Endothelial cell (in vitro differentiated cells): ENCODE results near the gene SLC34A1. TPM values are rescaled to one million over a fixed set of nuclear protein-coding genes. Genes with fewer than 3 reads are reported as not detected.

ENCODE experiments used
- DNase-seq: peaks from one replicate; pipeline ENCODE4 v3.0.0; 2021; ENCODE audit warnings: low spot score
- H3K27ac Mint-ChIP-seq: one replicate; pipeline ENCODE4 v1.8.0; 2021; ENCODE audit warnings: mixed read lengths, inconsistent platforms; ENCODE audit not compliant: unreplicated experiment
- H3K27me3 Mint-ChIP-seq: one replicate; pipeline ENCODE4 v1.8.0; 2021; ENCODE audit warnings: mild to moderate bottlenecking, moderate library complexity, mixed read lengths, inconsistent platforms; ENCODE audit not compliant: unreplicated experiment
- H3K36me3 Mint-ChIP-seq: one replicate; pipeline ENCODE4 v1.8.0; 2021; ENCODE audit warnings: mild to moderate bottlenecking, low read depth, mixed read lengths, inconsistent platforms; ENCODE audit not compliant: unreplicated experiment
- H3K4me1 Mint-ChIP-seq: one replicate; pipeline ENCODE4 v1.8.0; 2021; ENCODE audit warnings: mild to moderate bottlenecking, mixed read lengths, inconsistent platforms; ENCODE audit not compliant: unreplicated experiment
- H3K4me3 Mint-ChIP-seq: one replicate; pipeline ENCODE4 v1.8.0; 2021; ENCODE audit warnings: mild to moderate bottlenecking, mixed read lengths, inconsistent platforms; ENCODE audit not compliant: unreplicated experiment
- H3K9me3 Mint-ChIP-seq: one replicate; pipeline ENCODE4 v1.8.0; 2021; ENCODE audit warnings: mixed read lengths, inconsistent platforms; ENCODE audit not compliant: unreplicated experiment
- total RNA-seq: library from RNA; stranded (reverse); fragmentation: NEBNext Ultra II Directional; extraction: Animal tissue kit (Norgen Biotek cat#: 25700); gene quantifications from one replicate; pipeline ENCODE4 v1.2.1, GENCODE V29; 2021; ENCODE audit not compliant: unreplicated experiment
- TF ChIP-seq, protein P1 (sequence below): fragments of 200-600 bp; sonication (generic); IDR thresholded peaks from one replicate; pipeline ENCODE4 v1.5.0; 2021; ENCODE audit warnings: antibody characterized with exemption; ENCODE audit not compliant: unreplicated experiment

SLC34A1 gene
- total RNA-seq, 1 donor from 2014 or later: not detected

DNA sequence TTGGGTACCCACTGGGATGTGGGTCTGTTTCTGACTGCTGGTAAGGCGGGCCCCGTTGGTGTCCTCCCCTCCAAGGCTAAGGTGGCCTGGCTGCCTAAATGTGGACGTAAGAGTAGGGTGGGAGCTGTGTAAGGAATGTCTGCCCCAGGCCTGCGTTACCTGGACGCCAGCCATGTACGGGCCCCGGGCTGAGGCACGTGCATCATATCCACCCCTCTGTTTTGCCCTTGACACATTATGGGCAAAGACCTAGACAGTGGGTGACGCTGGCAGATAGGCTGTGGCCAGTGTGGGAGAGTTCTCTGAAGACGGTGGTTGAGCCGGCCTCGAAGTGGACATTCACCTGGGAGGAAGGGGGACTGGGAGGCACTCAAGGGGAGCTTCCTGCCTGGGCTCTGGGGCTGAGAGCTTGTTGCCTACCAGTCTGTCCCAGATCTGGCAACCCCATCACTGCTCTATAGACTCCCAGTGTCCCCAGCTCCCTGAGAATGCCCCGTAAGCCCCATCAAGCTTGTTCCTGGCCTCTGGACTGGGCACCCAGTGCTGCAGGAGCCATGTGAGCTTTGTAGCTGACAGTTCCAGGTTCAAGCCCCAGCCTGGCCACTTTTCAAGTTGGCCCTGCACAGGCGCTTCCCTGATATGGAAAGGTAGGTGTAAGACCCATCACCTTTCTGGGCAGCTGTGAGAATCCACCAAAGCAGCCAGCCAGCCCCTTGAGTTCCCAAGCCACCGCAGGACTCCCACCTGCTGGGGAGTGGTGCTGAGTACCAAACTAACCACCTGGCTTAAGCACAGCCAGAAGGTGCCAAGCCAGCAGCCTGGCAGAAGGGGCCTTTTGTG, 59.1 kb downstream of the SLC34A1 start:
- TF ChIP-seq, protein P1, sequence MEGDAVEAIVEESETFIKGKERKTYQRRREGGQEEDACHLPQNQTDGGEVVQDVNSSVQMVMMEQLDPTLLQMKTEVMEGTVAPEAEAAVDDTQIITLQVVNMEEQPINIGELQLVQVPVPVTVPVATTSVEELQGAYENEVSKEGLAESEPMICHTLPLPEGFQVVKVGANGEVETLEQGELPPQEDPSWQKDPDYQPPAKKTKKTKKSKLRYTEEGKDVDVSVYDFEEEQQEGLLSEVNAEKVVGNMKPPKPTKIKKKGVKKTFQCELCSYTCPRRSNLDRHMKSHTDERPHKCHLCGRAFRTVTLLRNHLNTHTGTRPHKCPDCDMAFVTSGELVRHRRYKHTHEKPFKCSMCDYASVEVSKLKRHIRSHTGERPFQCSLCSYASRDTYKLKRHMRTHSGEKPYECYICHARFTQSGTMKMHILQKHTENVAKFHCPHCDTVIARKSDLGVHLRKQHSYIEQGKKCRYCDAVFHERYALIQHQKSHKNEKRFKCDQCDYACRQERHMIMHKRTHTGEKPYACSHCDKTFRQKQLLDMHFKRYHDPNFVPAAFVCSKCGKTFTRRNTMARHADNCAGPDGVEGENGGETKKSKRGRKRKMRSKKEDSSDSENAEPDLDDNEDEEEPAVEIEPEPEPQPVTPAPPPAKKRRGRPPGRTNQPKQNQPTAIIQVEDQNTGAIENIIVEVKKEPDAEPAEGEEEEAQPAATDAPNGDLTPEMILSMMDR: no peak
- no peak overlapping the region for H3K4me3 Mint-ChIP-seq
- no peaks in the 10 kb centered on the region for H3K9me3 Mint-ChIP-seq
- DNase-seq: no peak
- peaks cover 12% of the 10 kb centered on the region for H3K4me1 Mint-ChIP-seq
- no peak overlapping the region for H3K27ac Mint-ChIP-seq
- peaks cover 19% of the 10 kb centered on the region for H3K36me3 Mint-ChIP-seq
- peaks cover 32% of the 10 kb centered on the region for H3K27me3 Mint-ChIP-seq

DNA sequence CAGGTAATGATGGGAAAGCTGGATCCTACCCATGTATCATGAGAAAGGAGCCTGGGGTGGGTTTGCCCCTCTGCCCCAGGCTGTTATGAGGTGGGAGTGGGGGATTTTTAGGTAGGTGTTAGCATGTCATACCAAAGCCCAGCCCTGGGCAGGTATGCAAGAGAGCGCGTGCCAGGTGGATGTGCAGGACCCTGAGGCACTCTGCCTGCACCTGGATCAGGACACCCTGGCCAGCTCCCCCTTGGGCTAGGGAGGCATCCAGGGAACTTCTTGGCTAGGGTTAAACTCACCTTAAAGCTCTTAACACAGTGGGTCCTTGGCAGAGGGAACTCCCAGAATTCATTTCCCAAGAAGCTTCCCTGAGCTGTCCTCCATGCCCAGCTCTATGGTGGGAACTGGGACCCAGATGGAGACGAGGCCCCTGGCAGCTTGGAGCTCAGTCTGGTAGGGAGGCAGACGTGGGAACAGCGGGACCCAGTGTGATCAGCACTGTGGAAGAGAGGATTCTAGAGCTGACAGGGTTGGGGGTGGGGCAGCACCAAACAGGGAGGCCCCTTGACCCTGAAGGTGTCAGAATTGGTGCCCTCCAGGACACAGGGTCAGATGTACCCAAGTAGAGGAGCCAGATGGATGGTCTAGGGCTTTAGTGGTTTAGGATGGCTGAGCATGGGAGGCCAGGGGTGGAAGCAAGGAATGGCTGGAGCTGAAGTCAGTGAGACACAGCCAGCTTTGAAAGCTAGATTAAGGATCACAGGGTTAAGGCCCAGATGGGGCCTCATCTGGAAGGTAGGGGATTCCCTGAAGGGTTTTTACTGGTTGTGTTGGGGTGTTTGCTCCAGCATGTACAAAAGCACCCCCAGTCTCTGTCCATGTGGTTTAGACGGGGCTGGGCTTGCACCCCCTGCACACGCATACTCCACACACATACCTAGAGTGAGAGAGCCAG, 60.1 kb downstream of the SLC34A1 start:
- no peak for DNase-seq
- TF ChIP-seq, protein P1: no peak
- H3K4me1 Mint-ChIP-seq: peaks cover 12% of the 10 kb centered on the region
- H3K27me3 Mint-ChIP-seq: peaks cover 26% of the 10 kb centered on the region
- H3K27ac Mint-ChIP-seq: no peak overlapping the region
- H3K36me3 Mint-ChIP-seq: peaks cover 18% of the 10 kb centered on the region
- no peaks in the 10 kb centered on the region for H3K9me3 Mint-ChIP-seq
- peak overlapping the region; percentile 29 for H3K4me3 Mint-ChIP-seq

DNA sequence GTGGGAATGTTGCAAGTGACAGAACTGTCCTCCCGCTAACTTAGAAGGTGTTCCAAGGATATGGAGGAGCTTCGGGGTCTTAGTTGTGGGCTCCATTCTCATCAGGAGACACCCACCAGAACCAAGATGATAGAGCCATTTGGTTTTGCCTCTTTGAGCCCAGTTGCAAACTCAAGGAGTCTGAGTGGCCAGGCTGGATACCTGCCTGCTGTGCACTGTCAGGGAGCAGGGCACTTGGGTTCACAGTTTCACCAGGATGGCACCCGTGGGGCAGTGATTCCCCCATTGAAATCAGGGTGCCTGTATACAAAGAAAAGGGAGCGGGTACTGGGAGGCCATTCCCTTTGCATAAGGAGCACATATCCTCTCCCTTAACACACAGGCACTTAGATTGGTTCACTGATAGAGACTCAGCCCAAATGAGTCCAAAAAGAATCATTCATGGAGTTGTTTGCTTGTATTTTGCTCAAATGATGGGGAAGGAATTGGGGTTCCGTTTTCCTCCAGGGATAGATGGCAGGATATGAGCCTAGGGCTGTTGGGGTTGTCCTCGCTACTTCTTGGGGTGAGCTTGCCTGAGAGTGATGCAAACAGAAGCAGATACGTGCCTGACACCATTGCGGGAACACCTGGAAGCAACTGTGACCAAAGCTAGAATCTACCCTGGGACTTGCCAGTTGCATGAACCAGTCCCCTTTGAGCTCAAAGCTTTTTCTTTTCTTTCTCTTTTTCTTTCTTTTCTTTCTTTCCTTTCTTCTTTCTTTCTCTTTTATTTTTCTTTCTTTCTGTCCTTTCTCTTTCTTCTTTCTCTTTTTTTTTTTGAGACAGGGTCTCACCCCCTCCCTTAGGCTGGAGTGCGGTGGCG, 61.0 kb downstream of the SLC34A1 start:
- Mint-ChIP-seq H3K4me3 (peak overlapping the region; percentile 80), H3K27ac (peak overlapping the region; percentile 83), H3K27me3 (peaks cover 26% of the 10 kb centered on the region), H3K36me3 (peaks cover 12% of the 10 kb centered on the region), H3K4me1 (peaks cover 12% of the 10 kb centered on the region), H3K9me3 (no peaks in the 10 kb centered on the region)
- no peak for DNase-seq
- TF ChIP-seq, protein P1: no peak

DNA sequence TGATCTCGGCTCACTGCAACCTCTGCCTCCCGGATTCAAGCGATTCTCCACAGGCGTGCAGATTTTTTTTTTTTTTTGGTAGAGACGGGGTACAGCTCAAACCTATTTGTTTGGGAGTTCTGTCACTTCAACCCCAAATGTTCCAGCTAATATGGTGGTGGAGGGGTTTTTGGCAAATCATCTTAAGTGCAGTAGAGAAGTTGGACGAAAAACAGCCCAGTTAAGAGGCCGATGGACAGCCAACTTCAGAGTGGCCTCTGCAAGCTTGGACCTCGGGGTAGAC, 61.6 kb downstream of the SLC34A1 start:
- peaks cover 12% of the 10 kb centered on the region for H3K4me1 Mint-ChIP-seq
- H3K9me3 Mint-ChIP-seq: no peaks in the 10 kb centered on the region
- H3K27ac Mint-ChIP-seq: peak overlapping the region; percentile 83
- no peak for DNase-seq
- peaks cover 12% of the 10 kb centered on the region for H3K36me3 Mint-ChIP-seq
- H3K4me3 Mint-ChIP-seq: peak overlapping the region; percentile 80
- H3K27me3 Mint-ChIP-seq: peaks cover 27% of the 10 kb centered on the region
- TF ChIP-seq, protein P1: no peak
